CD4-positive, alpha-beta T cell treated with Interleukin-17A for 1 hour (primary cell): ENCODE measurements around the gene NXNL1.
A peak's percentile ranks its signal among the peaks of the same experiment; 100 is the strongest.

ENCODE experiments used
- DNase-seq: peaks from one replicate; pipeline ENCODE4 v3.0.0-alpha.2; 2020

NXNL1 gene

GRCh38 chr19:17454576-17455071 is 6.1 kb downstream of the NXNL1 start:
- no peak for DNase-seq

- no peak for DNase-seq
Measured at GRCh38 chr19:17451820-17452219, 8.9 kb downstream of the NXNL1 start.

DNA sequence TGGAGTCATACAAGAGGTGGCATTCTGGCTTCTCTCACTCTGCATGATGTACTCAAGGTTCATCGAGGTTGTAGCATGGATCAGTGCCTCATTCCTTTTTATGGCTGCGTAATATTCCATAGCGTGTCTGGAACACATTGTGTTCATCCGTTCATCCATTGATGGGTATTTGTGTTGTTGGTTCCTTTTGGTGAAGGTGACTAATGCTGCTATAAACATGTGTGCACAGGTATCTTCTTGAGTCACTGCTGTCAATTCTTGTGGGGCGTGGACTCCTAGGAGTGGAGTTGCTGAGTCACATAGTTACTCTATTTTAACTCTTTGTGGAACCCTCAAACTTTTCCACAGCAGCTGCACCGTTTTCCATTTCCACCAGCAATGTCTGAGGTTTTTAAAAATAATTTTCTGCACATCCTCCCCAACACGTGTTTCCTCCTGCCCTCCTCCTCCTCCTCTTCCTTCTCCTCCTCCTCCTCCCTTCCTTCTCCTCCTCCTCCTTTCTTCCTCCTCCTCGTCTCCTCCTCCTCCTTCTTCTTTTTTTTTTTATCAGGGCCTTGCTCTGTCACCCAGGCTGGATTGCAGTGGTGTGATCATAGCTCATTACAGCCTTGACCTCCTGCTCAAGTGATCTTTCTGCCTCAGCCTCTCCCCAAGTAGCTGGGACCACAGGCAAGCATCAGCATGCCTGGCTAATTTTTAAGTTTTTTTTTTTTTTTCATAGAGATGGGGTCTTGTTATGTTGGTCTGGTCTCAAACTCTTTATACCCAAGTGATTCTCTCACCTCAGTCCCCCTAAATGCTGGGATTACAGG is 10.3 kb downstream of the NXNL1 start:
- no peak for DNase-seq

GRCh38 chr19:17448131-17448967 is 12.4 kb downstream of the NXNL1 start, which contains the start of gene TMEM221:
TSS of gene TMEM221 (minus strand) at chr19:17448668. CDS start at chr19:17448462, 206 bp downstream.
- peak; percentile 67 for DNase-seq

GRCh38 chr19:17447704-17448130 is 13.0 kb downstream of the NXNL1 start:
- no peak for DNase-seq

- no peak for DNase-seq
Measured at GRCh38 chr19:17445526-17446165, 15.1 kb downstream of the NXNL1 start.

DNA sequence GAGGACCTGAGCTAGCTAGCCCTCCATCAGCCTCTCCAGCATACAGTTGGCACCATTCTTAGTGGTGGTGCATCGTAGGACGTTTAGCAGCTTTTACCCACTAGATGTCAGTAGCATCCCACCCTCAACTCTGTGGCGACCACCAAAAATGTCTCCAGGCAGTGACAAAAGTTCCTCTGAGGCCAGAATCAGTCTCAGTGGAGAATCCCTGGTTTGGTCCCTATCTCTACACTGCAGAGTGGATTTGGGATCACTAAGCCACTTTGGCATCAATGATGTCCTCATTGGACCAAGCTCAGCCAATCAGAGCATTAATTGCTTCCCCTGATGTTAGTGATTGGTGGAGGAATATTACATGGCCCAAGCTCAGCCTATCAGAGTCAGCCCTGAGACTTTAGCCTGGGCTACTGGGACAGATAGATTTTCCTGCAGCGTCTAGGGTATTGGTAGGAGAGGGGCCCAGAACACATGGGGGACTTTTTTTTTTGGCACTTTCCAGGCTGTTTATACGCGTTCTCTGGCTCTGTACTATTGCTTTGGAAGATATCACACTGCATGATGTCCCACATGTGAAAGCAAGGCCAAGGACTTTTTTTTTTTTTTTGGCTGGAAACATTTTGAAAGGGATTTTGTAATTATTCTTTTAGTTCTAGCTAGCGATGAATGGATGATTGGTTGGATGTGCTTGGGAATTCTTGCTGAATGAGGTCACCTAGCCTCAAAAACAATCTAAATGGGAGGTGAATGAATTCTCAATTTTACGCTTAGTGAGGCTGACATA is 19.3 kb downstream of the NXNL1 start:
- peak; percentile 27 for DNase-seq

GRCh38 chr19:17436874-17437267 is 23.9 kb downstream of the NXNL1 start:
- DNase-seq: no peak

DNA sequence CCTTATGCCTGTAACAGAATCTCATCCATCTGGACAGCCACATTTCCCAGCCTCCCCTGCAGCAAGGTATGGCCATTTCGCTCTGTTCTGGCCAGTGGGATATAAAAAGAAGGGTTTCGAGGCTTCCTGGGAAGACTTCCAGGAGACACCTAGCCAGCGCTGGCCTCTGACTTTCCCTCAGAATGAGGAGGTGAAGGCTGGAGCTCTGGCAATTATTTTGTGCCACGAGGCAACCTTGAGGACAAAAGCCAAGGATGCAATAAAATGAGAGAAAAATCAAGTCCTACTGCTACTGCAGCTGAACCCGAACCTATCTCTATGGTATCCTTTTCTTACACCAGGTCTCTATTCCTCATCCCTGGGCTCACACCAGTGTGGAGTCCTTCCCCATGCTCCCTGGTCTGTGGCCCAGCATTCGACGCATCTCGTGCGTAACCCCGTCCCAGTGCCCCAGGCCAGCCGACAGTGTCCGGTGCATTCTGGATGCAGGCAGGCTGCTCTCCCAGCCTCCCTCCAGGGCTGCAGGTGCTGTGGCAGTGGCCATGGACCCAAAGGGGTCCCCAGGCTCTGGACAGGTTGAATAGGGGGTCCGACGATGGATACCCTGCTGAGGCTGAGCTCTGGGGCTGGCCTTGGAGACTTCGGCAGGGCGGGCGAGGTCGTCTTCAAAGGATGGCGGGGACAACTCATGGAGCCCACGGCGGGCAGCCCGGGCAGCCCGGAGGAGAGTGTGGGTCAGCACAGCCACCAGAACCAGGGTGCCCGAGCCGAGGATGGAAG is 24.4 kb downstream of the NXNL1 start:
- DNase-seq: no peak

- DNase-seq: no peak
Measured at GRCh38 chr19:17435218-17435617, 25.5 kb downstream of the NXNL1 start.

GRCh38 chr19:17431417-17431816 is 29.3 kb downstream of the NXNL1 start:
- no peak for DNase-seq

- DNase-seq: no peak
Measured at GRCh38 chr19:17429641-17430113, 31.0 kb downstream of the NXNL1 start.

- peak; percentile 26 for DNase-seq
Measured at GRCh38 chr19:17424743-17425365, 35.9 kb downstream of the NXNL1 start.

DNA sequence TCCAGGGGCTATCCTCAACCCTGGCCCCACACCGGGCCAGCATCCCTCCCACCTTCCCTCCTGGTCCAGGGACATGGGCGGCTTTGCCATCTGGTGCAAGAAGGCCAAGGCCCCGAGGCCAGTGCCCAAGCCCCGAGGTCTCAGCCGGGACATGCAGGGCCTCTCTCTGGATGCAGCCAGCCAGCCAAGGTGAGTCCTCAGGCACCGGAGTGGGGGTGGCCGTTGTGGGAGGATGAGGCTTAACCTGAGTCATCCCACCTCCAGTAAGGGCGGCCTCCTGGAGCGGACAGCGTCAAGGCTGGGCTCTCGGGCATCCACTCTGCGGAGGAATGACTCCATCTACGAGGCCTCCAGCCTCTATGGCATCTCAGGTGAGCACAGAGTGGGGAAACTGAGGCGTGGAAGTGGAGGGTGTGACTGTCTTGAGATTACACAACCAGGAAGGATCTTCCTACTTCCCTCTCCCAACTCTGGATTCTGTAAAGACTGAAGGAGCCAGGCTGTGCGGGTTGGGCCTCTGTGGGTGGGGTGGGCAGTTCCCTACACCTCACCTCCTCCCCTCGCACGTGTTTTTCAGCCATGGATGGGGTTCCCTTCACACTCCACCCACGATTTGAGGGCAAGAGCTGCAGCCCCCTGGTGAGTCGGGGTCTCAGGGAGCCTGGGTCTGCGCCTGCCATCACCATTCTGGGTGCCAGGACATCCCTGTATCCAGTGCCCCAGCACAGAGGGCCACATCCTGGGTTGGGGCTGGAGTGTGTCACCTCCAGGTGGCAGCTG is 37.1 kb downstream of the NXNL1 start:
- DNase-seq: no peak

- DNase-seq: no peak
Measured at GRCh38 chr19:17421942-17422341, 38.8 kb downstream of the NXNL1 start.

DNA sequence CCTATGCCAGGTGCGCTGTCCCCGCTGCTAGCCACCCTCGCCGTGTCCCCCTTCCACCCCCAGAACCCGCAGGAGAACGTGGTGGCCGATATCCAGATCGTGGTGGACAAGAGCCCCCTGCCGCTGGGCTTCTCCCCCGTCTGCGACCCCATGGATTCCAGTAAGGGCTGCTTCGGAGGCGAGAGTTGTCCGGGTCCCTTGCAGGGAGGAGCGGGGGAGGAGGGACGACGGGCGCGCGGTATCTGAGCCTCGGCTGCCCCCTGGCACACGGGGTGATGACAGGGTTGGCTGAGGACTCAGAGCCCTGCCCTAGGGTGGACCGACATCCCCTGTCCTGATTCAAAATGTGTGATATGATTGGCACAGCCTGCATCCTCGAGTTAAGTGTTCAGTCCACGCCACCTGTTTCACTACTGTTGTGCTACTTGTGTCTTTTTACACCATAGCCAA is 40.2 kb downstream of the NXNL1 start:
- peak; percentile 28 for DNase-seq

GRCh38 chr19:17419621-17420474 is 40.9 kb downstream of the NXNL1 start, which contains the start of gene MVB12A:
TSS of gene MVB12A (plus strand) at chr19:17420047. CDS start at chr19:17420136, 89 bp downstream.
- peak; percentile 97 for DNase-seq

DNA sequence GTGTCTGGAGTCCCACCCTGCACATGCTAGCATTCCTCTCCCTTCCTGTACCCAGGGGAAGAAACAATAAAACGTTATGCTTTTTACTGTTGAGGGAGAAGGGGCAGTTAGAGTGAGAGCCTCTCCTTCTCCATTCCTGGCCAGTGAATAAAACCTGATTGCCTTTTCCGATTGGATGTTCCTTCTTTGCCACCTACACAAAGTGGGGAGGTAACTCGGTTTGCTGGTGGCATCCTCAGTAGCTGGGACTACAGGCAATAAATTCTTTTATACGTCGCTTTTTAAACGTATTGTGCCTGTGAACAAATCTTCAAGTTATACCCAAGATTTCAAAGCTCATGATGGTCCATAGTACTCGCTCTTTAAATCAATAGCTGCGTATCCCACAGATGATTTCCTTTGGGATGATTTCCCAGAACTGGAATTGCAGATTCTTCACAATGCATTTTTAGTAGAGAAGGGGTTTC is 41.5 kb downstream of the NXNL1 start:
- DNase-seq: no peak

GRCh38 chr19:17418710-17419109 is 42.0 kb downstream of the NXNL1 start:
- no peak for DNase-seq
